Measurements from ENCODE around the gene DIAPH1. TPM values are rescaled to one million over a fixed set of nuclear protein-coding genes. Genes with fewer than 3 reads are reported as not detected.
A peak's percentile ranks its signal among the peaks of the same experiment; 100 is the strongest.

Gene DIAPH1
- total RNA-seq, 1 donor from 2014 or later = 16.7 TPM

- peaks cover 9 to 25% (median 16%) of the 10 kb centered on the region in 3 donors for H3K36me3 ChIP-seq (ENCODE audit: control insufficient read depth in 3 of 3, insufficient read depth in 3 of 3, low read length in 3 of 3)
- H3K9me3 ChIP-seq (ENCODE audit: control insufficient read depth in 3 of 3, low read length in 3 of 3) = no peaks in the 10 kb centered on the region
- no peak overlapping the region for H3K4me3 ChIP-seq (ENCODE audit: low read length in 3 of 3)
- H3K27me3 ChIP-seq (ENCODE audit: control insufficient read depth in 3 of 3, insufficient read depth in 3 of 3, low read length in 3 of 3) = peaks cover 0 to 2% (median 0%) of the 10 kb centered on the region in 3 donors
- no peak overlapping the region for H3K9ac ChIP-seq (ENCODE audit: low read depth in 1 of 3, low read length in 3 of 3)
- no peak overlapping the region for H3K27ac ChIP-seq (ENCODE audit: low read depth, low read length)
- peaks cover 21 to 31% (median 30%) of the 10 kb centered on the region in 3 donors for H3K4me1 ChIP-seq (ENCODE audit: control insufficient read depth in 3 of 3, insufficient read depth in 3 of 3, low read length in 3 of 3)
These were observed 128.0 kb downstream of the DIAPH1 start for GRCh38 chr5:141490771-141491170.

- Histone ChIP-seq H3K27ac (ENCODE audit: low read depth, low read length) (no peak overlapping the region), H3K9ac (ENCODE audit: low read depth in 1 of 3, low read length in 3 of 3) (no peak overlapping the region), H3K9me3 (ENCODE audit: control insufficient read depth in 3 of 3, low read length in 3 of 3) (no peaks in the 10 kb centered on the region), H3K27me3 (ENCODE audit: control insufficient read depth in 3 of 3, insufficient read depth in 3 of 3, low read length in 3 of 3) (peaks cover 0 to 2% (median under 1%) of the 10 kb centered on the region in 3 donors), H3K4me3 (ENCODE audit: low read length in 3 of 3) (no peak overlapping the region), H3K36me3 (ENCODE audit: control insufficient read depth in 3 of 3, insufficient read depth in 3 of 3, low read length in 3 of 3) (peaks cover 9 to 23% (median 16%) of the 10 kb centered on the region in 3 donors), H3K4me1 (ENCODE audit: control insufficient read depth in 3 of 3, insufficient read depth in 3 of 3, low read length in 3 of 3) (peaks cover 23 to 35% (median 34%) of the 10 kb centered on the region in 3 donors)
These were observed 128.5 kb downstream of the DIAPH1 start for GRCh38 chr5:141490271-141490670.

- Histone ChIP-seq H3K4me1 (ENCODE audit: control insufficient read depth in 3 of 3, insufficient read depth in 3 of 3, low read length in 3 of 3) (peaks cover 27 to 39% (median 38%) of the 10 kb centered on the region in 3 donors), H3K9ac (ENCODE audit: low read depth in 1 of 3, low read length in 3 of 3) (no peak overlapping the region), H3K27me3 (ENCODE audit: control insufficient read depth in 3 of 3, insufficient read depth in 3 of 3, low read length in 3 of 3) (peaks cover 0 to 4% (median 2%) of the 10 kb centered on the region in 3 donors), H3K9me3 (ENCODE audit: control insufficient read depth in 3 of 3, low read length in 3 of 3) (no peaks in the 10 kb centered on the region), H3K27ac (ENCODE audit: low read depth, low read length) (no peak overlapping the region), H3K36me3 (ENCODE audit: control insufficient read depth in 3 of 3, insufficient read depth in 3 of 3, low read length in 3 of 3) (peaks cover 9 to 19% (median 13%) of the 10 kb centered on the region in 3 donors), H3K4me3 (ENCODE audit: low read length in 3 of 3) (no peak overlapping the region)
These were observed 129.0 kb downstream of the DIAPH1 start for GRCh38 chr5:141489841-141490240.

GRCh38 chr5:141488591-141489561, 129.9 kb downstream of the DIAPH1 start, which contains the start of gene PCDHGC5:
PCDHGC5 (plus strand) TSS chr5:141489081; CDS start chr5:141489241, 160 bp downstream.
- Histone ChIP-seq H3K9me3 (ENCODE audit: control insufficient read depth in 3 of 3, low read length in 3 of 3) (no peaks in the 10 kb centered on the region), H3K4me3 (ENCODE audit: low read length in 3 of 3) (no peak within 1 kb of the TSS), H3K9ac (ENCODE audit: low read depth in 1 of 3, low read length in 3 of 3) (no peak within 1 kb of the TSS), H3K36me3 (ENCODE audit: control insufficient read depth in 3 of 3, insufficient read depth in 3 of 3, low read length in 3 of 3) (peaks cover 9 to 18% (median 13%) of the 10 kb centered on the region in 3 donors), H3K27ac (ENCODE audit: low read depth, low read length) (no peak within 1 kb of the TSS), H3K27me3 (ENCODE audit: control insufficient read depth in 3 of 3, insufficient read depth in 3 of 3, low read length in 3 of 3) (peaks cover 0 to 4% (median 2%) of the 10 kb centered on the region in 3 donors), H3K4me1 (ENCODE audit: control insufficient read depth in 3 of 3, insufficient read depth in 3 of 3, low read length in 3 of 3) (peaks cover 29 to 45% (median 40%) of the 10 kb centered on the region in 3 donors)

GRCh38 chr5:141487131-141487530, 131.7 kb downstream of the DIAPH1 start:
- Histone ChIP-seq H3K4me3 (ENCODE audit: low read length in 3 of 3) (no peak overlapping the region), H3K9me3 (ENCODE audit: control insufficient read depth in 3 of 3, low read length in 3 of 3) (no peaks in the 10 kb centered on the region), H3K4me1 (ENCODE audit: control insufficient read depth in 3 of 3, insufficient read depth in 3 of 3, low read length in 3 of 3) (peaks cover 23 to 38% (median 35%) of the 10 kb centered on the region in 3 donors), H3K9ac (ENCODE audit: low read depth in 1 of 3, low read length in 3 of 3) (no peak overlapping the region), H3K27me3 (ENCODE audit: control insufficient read depth in 3 of 3, insufficient read depth in 3 of 3, low read length in 3 of 3) (peaks cover 0 to 4% (median 2%) of the 10 kb centered on the region in 3 donors), H3K27ac (ENCODE audit: low read depth, low read length) (no peak overlapping the region), H3K36me3 (ENCODE audit: control insufficient read depth in 3 of 3, insufficient read depth in 3 of 3, low read length in 3 of 3) (peaks cover 9 to 17% (median 13%) of the 10 kb centered on the region in 3 donors)

- no peak overlapping the region for H3K27ac ChIP-seq (ENCODE audit: low read depth, low read length)
- H3K9ac ChIP-seq (ENCODE audit: low read depth in 1 of 3, low read length in 3 of 3) = no peak overlapping the region
- peaks cover 0 to 4% (median 2%) of the 10 kb centered on the region in 3 donors for H3K27me3 ChIP-seq (ENCODE audit: control insufficient read depth in 3 of 3, insufficient read depth in 3 of 3, low read length in 3 of 3)
- H3K4me1 ChIP-seq (ENCODE audit: control insufficient read depth in 3 of 3, insufficient read depth in 3 of 3, low read length in 3 of 3) = peaks cover 23 to 39% (median 35%) of the 10 kb centered on the region in 3 donors
- H3K36me3 ChIP-seq (ENCODE audit: control insufficient read depth in 3 of 3, insufficient read depth in 3 of 3, low read length in 3 of 3) = peaks cover 9 to 13% (median 12%) of the 10 kb centered on the region in 3 donors
- H3K9me3 ChIP-seq (ENCODE audit: control insufficient read depth in 3 of 3, low read length in 3 of 3) = no peaks in the 10 kb centered on the region
- no peak overlapping the region for H3K4me3 ChIP-seq (ENCODE audit: low read length in 3 of 3)
These were observed 132.7 kb downstream of the DIAPH1 start for GRCh38 chr5:141486091-141486490.

GRCh38 chr5:141485321-141486055, 133.3 kb downstream of the DIAPH1 start:
- Histone ChIP-seq H3K9ac (ENCODE audit: low read depth in 1 of 3, low read length in 3 of 3) (peak overlapping the region in 2 of 3 donors; percentile 32 to 60), H3K4me3 (ENCODE audit: low read length in 3 of 3) (peak overlapping the region; percentile 25 to 65 (median 34)), H3K27ac (ENCODE audit: low read depth, low read length) (no peak overlapping the region), H3K36me3 (ENCODE audit: control insufficient read depth in 3 of 3, insufficient read depth in 3 of 3, low read length in 3 of 3) (peaks cover 9 to 12% (median 10%) of the 10 kb centered on the region in 3 donors), H3K4me1 (ENCODE audit: control insufficient read depth in 3 of 3, insufficient read depth in 3 of 3, low read length in 3 of 3) (peaks cover 28 to 39% (median 35%) of the 10 kb centered on the region in 3 donors), H3K27me3 (ENCODE audit: control insufficient read depth in 3 of 3, insufficient read depth in 3 of 3, low read length in 3 of 3) (peaks cover 0 to 4% (median 0%) of the 10 kb centered on the region in 3 donors), H3K9me3 (ENCODE audit: control insufficient read depth in 3 of 3, low read length in 3 of 3) (no peaks in the 10 kb centered on the region)

- Histone ChIP-seq H3K4me3 (ENCODE audit: low read length in 3 of 3) (peak within 1 kb of the TSS; percentile 25 to 65 (median 54)), H3K27me3 (ENCODE audit: control insufficient read depth in 3 of 3, insufficient read depth in 3 of 3, low read length in 3 of 3) (peaks cover 0 to 4% (median 0%) of the 10 kb centered on the region in 3 donors), H3K27ac (ENCODE audit: low read depth, low read length) (no peak within 1 kb of the TSS), H3K9ac (ENCODE audit: low read depth in 1 of 3, low read length in 3 of 3) (peak within 1 kb of the TSS in 2 of 3 donors; percentile 32 to 60), H3K9me3 (ENCODE audit: control insufficient read depth in 3 of 3, low read length in 3 of 3) (no peaks in the 10 kb centered on the region), H3K4me1 (ENCODE audit: control insufficient read depth in 3 of 3, insufficient read depth in 3 of 3, low read length in 3 of 3) (peaks cover 35 to 41% (median 39%) of the 10 kb centered on the region in 3 donors), H3K36me3 (ENCODE audit: control insufficient read depth in 3 of 3, insufficient read depth in 3 of 3, low read length in 3 of 3) (peaks cover 6 to 9% (median 8%) of the 10 kb centered on the region in 3 donors)
These were observed 134.0 kb downstream of the DIAPH1 start, which contains the start of gene PCDHGC4 for GRCh38 chr5:141484641-141485311. PCDHGC4 (plus strand) TSS chr5:141485030; CDS start chr5:141485174, 144 bp downstream.

- Histone ChIP-seq H3K4me3 (ENCODE audit: low read length in 3 of 3) (peak overlapping the region; percentile 25 to 65 (median 54)), H3K9me3 (ENCODE audit: control insufficient read depth in 3 of 3, low read length in 3 of 3) (no peaks in the 10 kb centered on the region), H3K27me3 (ENCODE audit: control insufficient read depth in 3 of 3, insufficient read depth in 3 of 3, low read length in 3 of 3) (peaks cover 0 to 4% (median 0%) of the 10 kb centered on the region in 3 donors), H3K4me1 (ENCODE audit: control insufficient read depth in 3 of 3, insufficient read depth in 3 of 3, low read length in 3 of 3) (peaks cover 40 to 46% (median 44%) of the 10 kb centered on the region in 3 donors), H3K36me3 (ENCODE audit: control insufficient read depth in 3 of 3, insufficient read depth in 3 of 3, low read length in 3 of 3) (peaks cover 3 to 9% (median 6%) of the 10 kb centered on the region in 3 donors), H3K9ac (ENCODE audit: low read depth in 1 of 3, low read length in 3 of 3) (peak overlapping the region in 2 of 3 donors; percentile 25 to 32), H3K27ac (ENCODE audit: low read depth, low read length) (no peak overlapping the region)
These were observed 134.5 kb downstream of the DIAPH1 start for GRCh38 chr5:141484310-141484640.
